HFFc6 (cell line): ENCODE results near the gene PRR15. TPM values are rescaled to one million over a fixed set of nuclear protein-coding genes. Genes with fewer than 3 reads are reported as not detected.

ENCODE experiments used
- DNase-seq: peaks from one replicate; pipeline ENCODE4 v3.0.0-alpha.2; 2018
- H3K27ac Mint-ChIP-seq: 2 replicates; pipeline ENCODE4 v1.8.0; 2020; ENCODE audit warnings: mild to moderate bottlenecking, mixed read lengths
- H3K27me3 Mint-ChIP-seq: 2 replicates; pipeline ENCODE4 v1.8.0; 2021; ENCODE audit warnings: mild to moderate bottlenecking, moderate library complexity, mixed read lengths; ENCODE audit not compliant: insufficient read depth
- H3K36me3 Mint-ChIP-seq: 2 replicates; pipeline ENCODE4 v1.8.0; 2021; ENCODE audit warnings: low read depth, mixed read lengths
- H3K4me1 Mint-ChIP-seq: 2 replicates; pipeline ENCODE4 v1.8.0; 2020; ENCODE audit warnings: low read depth, mixed read lengths
- H3K4me3 Mint-ChIP-seq: 2 replicates; pipeline ENCODE4 v1.8.0; 2020; ENCODE audit warnings: mild to moderate bottlenecking, moderate library complexity, mixed read lengths
- H3K9me3 Mint-ChIP-seq: 2 replicates; pipeline ENCODE4 v1.8.0; 2020; ENCODE audit warnings: mild to moderate bottlenecking, mixed read lengths
- total RNA-seq, 6 experiments: library from RNA; stranded (reverse); fragmentation: NEBNext Ultra II Directional; extraction: Animal tissue kit (Norgen Biotek cat#: 25700); gene quantifications; 2 replicates in 1 of 6; 3 replicates in 5 of 6; pipeline ENCODE4 v1.2.3, GENCODE V29; 2021
- TF ChIP-seq, protein P1 (sequence below): fragments of 200-600 bp; sonication (generic); IDR thresholded peaks from 2 replicates; pipeline ENCODE4 v1.5.0; 2021; ENCODE audit warnings: antibody characterized with exemption, mild to moderate bottlenecking

The PRR15 gene
- total RNA-seq, 6 experiments from 2014 or later: 0.10 to 0.64 (median 0.31) TPM; not detected in 3

DNA sequence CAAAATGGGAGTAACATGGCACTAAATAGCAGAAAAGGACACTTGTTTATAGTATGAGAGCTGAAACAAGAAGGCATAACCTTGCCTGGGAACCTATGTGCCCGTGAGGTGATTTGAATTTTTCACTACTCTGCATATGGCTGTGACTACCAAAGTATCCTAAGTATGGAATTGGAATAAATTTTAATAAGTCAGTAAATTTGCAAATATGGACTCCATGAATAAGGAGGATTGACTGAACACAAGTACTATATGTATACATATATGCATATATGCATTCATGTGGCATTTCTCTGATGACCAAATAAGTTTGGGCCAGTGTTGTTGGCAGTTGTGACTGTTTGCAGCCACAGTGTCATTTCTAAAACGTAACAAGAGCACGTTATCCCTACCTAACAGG is 34.5 kb downstream of the PRR15 start:
- H3K27ac Mint-ChIP-seq: no peak overlapping the region
- H3K36me3 Mint-ChIP-seq: no peaks in the 10 kb centered on the region
- no peaks in the 10 kb centered on the region for H3K4me1 Mint-ChIP-seq
- H3K27me3 Mint-ChIP-seq: no peaks in the 10 kb centered on the region; the same call in 1 of the 2 replicates
- no peaks in the 10 kb centered on the region for H3K9me3 Mint-ChIP-seq
- TF ChIP-seq, protein P1, sequence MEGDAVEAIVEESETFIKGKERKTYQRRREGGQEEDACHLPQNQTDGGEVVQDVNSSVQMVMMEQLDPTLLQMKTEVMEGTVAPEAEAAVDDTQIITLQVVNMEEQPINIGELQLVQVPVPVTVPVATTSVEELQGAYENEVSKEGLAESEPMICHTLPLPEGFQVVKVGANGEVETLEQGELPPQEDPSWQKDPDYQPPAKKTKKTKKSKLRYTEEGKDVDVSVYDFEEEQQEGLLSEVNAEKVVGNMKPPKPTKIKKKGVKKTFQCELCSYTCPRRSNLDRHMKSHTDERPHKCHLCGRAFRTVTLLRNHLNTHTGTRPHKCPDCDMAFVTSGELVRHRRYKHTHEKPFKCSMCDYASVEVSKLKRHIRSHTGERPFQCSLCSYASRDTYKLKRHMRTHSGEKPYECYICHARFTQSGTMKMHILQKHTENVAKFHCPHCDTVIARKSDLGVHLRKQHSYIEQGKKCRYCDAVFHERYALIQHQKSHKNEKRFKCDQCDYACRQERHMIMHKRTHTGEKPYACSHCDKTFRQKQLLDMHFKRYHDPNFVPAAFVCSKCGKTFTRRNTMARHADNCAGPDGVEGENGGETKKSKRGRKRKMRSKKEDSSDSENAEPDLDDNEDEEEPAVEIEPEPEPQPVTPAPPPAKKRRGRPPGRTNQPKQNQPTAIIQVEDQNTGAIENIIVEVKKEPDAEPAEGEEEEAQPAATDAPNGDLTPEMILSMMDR: no peak
- no peak overlapping the region for H3K4me3 Mint-ChIP-seq
- DNase-seq: no peak

DNA sequence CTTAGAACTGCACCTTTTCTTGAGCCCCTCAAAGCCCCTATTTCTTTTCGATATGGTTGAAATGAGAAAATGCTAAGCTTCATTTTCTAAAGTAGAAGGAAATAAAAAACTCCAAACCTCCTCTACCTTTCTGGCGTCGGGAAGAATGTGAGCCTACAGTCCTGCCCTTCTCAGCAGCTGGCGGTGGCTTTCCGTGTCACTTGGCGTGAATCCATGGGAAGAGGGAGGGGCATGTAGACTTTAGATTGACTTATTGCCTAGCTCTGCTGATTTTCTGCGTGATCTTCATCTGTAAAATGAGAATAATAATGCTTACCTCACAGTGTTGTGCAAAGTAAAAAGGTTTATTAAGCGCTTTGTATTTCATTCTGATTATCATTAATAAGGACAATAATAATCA is 35.0 kb downstream of the PRR15 start:
- no peak for DNase-seq
- Mint-ChIP-seq H3K4me3 (no peak overlapping the region), H3K36me3 (no peaks in the 10 kb centered on the region), H3K4me1 (no peaks in the 10 kb centered on the region), H3K27ac (no peak overlapping the region), H3K27me3 (peaks cover under 1% of the 10 kb centered on the region; the same call in 1 of the 2 replicates), H3K9me3 (no peaks in the 10 kb centered on the region)
- TF ChIP-seq, protein P1: no peak

DNA sequence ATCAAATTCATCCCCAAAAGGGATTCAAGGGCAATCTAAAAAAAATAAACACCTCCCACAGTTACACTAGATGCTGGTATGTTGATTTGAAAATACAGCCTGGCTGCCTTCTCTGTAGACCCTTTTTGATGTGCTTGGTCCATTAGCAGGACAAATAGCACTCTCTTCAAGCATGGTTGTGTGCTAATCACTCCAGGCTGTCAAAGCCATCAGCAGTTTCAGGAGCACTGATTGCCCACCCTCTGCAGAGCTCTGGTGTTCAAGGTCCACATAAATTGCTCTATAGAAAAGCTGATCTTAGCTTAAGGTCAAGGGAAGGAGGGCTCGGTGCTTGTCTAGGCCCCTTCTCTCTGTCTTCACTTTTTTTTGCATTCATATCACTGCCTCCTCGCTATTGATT is 35.4 kb downstream of the PRR15 start:
- TF ChIP-seq, protein P1: no peak
- no peaks in the 10 kb centered on the region for H3K4me1 Mint-ChIP-seq
- H3K27me3 Mint-ChIP-seq: peaks cover 3% of the 10 kb centered on the region; the same call in 1 of the 2 replicates
- H3K36me3 Mint-ChIP-seq: no peaks in the 10 kb centered on the region
- no peak overlapping the region for H3K4me3 Mint-ChIP-seq
- no peak overlapping the region for H3K27ac Mint-ChIP-seq
- DNase-seq: no peak
- H3K9me3 Mint-ChIP-seq: no peaks in the 10 kb centered on the region

DNA sequence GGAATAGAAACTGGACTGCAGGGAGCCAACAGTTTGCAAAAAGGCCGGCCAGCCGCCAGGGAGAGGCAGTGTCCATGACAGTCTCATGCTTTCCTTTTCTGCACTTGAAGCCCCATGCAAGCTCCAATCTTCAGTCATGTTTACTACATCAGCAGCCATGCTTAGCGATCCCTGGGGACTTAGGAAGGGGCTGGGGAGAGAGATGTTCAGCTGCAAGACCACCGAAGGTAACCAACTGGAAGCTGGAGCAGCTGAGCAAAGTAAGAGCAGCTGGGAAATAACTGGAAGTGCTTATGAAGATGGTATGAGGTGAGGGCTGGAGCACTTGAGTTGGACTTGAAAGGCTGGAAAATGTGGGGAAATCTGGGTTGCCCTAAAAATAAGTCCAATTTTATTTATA is 37.0 kb downstream of the PRR15 start:
- Mint-ChIP-seq H3K27ac (no peak overlapping the region), H3K27me3 (peaks cover 3% of the 10 kb centered on the region; the same call in 1 of the 2 replicates), H3K4me3 (no peak overlapping the region), H3K4me1 (peaks cover 1% of the 10 kb centered on the region), H3K36me3 (no peaks in the 10 kb centered on the region), H3K9me3 (no peaks in the 10 kb centered on the region)
- TF ChIP-seq, protein P1: no peak
- DNase-seq: no peak

DNA sequence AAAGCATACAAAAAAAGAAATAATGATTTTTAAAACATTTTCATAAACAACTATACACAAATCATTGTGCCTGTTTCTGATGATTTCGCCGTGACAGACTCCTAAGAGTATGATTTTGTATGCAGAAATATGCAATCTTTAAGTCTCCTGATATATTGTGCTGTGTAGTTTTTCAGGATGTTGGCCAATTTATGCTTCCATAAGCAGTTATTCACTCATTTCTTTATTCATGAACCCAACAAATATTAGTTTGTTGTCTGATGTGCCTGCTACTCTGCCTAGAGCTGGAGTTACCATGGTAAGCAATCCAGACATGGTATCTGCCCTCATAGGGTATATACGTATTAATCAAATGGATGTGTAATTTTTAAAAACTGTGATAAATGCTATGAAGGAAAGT is 40.4 kb downstream of the PRR15 start:
- peaks cover 3% of the 10 kb centered on the region; the same call in 1 of the 2 replicates for H3K27me3 Mint-ChIP-seq
- TF ChIP-seq, protein P1: no peak
- H3K36me3 Mint-ChIP-seq: no peaks in the 10 kb centered on the region
- no peak for DNase-seq
- H3K4me1 Mint-ChIP-seq: peaks cover 35% of the 10 kb centered on the region
- H3K4me3 Mint-ChIP-seq: no peak overlapping the region
- no peaks in the 10 kb centered on the region for H3K9me3 Mint-ChIP-seq
- H3K27ac Mint-ChIP-seq: no peak overlapping the region

DNA sequence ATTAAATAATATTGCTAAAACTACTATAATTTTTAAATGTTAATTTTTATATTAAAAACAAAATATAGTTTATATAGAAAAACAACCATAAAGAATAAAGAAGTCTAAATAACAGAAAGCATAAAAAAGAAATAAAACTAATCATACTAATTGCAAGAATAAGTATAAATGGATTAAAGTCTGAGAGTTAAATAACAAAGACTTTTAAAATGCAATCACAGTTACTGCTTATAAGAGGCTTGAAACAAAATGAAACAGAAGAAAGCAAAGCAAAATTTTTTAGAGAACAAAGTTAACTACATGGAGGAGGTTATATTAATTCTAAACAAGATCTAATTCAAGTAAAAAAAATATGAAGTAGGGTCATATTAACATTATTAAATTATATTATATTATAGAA is 41.1 kb downstream of the PRR15 start:
- no peak overlapping the region for H3K27ac Mint-ChIP-seq
- no peaks in the 10 kb centered on the region for H3K36me3 Mint-ChIP-seq
- peaks cover 42% of the 10 kb centered on the region for H3K4me1 Mint-ChIP-seq
- no peak for DNase-seq
- no peak overlapping the region for H3K4me3 Mint-ChIP-seq
- H3K9me3 Mint-ChIP-seq: no peaks in the 10 kb centered on the region
- peaks cover 3% of the 10 kb centered on the region; the same call in 1 of the 2 replicates for H3K27me3 Mint-ChIP-seq
- TF ChIP-seq, protein P1: no peak
